ENCODE measurements around the gene ACTA1. TPM values are rescaled to one million over a fixed set of nuclear protein-coding genes. Genes with fewer than 3 reads are reported as not detected.

Gene ACTA1
- total and polyA plus RNA-seq, 3 experiments from 2014 or later, result not detected

GRCh38 chr1:229452956-229453801 is 19.3 kb upstream of the ACTA1 start:
- DNase-seq, result no peak
- CTCF ChIA-PET, result interaction anchor here (0.5 to 1.0 kb wide), 5 partner anchors 9 to 198 kb away, joined by 3 read pairs; no protein-coding TSS in a partner anchor
- H3K4me1 Mint-ChIP-seq, result peaks cover 2 to 10% (median 6%) of the 10 kb centered on the region in 3 donors
- no peak overlapping the region for H3K4me3 ChIP-seq (ENCODE audit: low read length)
- POLR2A ChIA-PET, result no interaction called here
- no peaks in the 10 kb centered on the region for H3K9me3 ChIP-seq (ENCODE audit: low read length)
- no peaks in the 10 kb centered on the region for H3K27me3 ChIP-seq (ENCODE audit: insufficient read depth, low read length, poor library complexity, severe bottlenecking)
- H3K36me3 Mint-ChIP-seq, result peaks cover 0 to 75% (median 15%) of the 10 kb centered on the region in 3 donors
- H3K27ac Mint-ChIP-seq, result no peak overlapping the region
- H3K27me3 Mint-ChIP-seq, result no peaks in the 10 kb centered on the region
- no peak overlapping the region for H3K27ac ChIP-seq (ENCODE audit: low read depth, low read length)
- H3K4me3 Mint-ChIP-seq, result no peak overlapping the region
- H3K4me1 ChIP-seq (ENCODE audit: insufficient read depth, low read length), result no peaks in the 10 kb centered on the region
- peaks cover 19% of the 10 kb centered on the region for H3K36me3 ChIP-seq (ENCODE audit: insufficient read depth, low read length)
- H3K9me3 Mint-ChIP-seq, result no peaks in the 10 kb centered on the region

GRCh38 chr1:229448845-229449244 is 15.0 kb upstream of the ACTA1 start:
- ChIA-PET POLR2A (no interaction called here), CTCF (interaction anchor here (1.1 kb wide), 1 partner anchor 9 kb away, joined by 3 read pairs; no protein-coding TSS in a partner anchor)
- peak overlapping the region in 1 of 8 donors; percentile 52 for H3K27ac Mint-ChIP-seq

GRCh38 chr1:229448354-229448753 is 14.5 kb upstream of the ACTA1 start:
- Histone ChIP-seq H3K9me3 (ENCODE audit: low read length) (no peaks in the 10 kb centered on the region), H3K27ac (ENCODE audit: low read depth, low read length) (no peak overlapping the region), H3K4me3 (ENCODE audit: low read length) (no peak overlapping the region), H3K27me3 (ENCODE audit: insufficient read depth, low read length, poor library complexity, severe bottlenecking) (no peaks in the 10 kb centered on the region), H3K36me3 (ENCODE audit: insufficient read depth, low read length) (peaks cover 14% of the 10 kb centered on the region), H3K4me1 (ENCODE audit: insufficient read depth, low read length) (no peaks in the 10 kb centered on the region)
- Mint-ChIP-seq H3K4me1 (no peaks in the 10 kb centered on the region), H3K4me3 (no peak overlapping the region), H3K9me3 (no peaks in the 10 kb centered on the region), H3K36me3 (peaks cover 0 to 68% (median 19%) of the 10 kb centered on the region in 3 donors), H3K27ac (no peak overlapping the region), H3K27me3 (no peaks in the 10 kb centered on the region)
- ChIA-PET POLR2A (no interaction called here), CTCF (interaction anchor here (1.1 kb wide), 1 partner anchor 8 kb away, joined by 3 read pairs; no protein-coding TSS in a partner anchor)
- no peak for DNase-seq

More at GRCh38 chr1:229448845-229449244, 15.0 kb upstream of the ACTA1 start:
- no peak for DNase-seq
- Histone ChIP-seq H3K27me3 (ENCODE audit: insufficient read depth, low read length, poor library complexity, severe bottlenecking) (no peaks in the 10 kb centered on the region), H3K9me3 (ENCODE audit: low read length) (no peaks in the 10 kb centered on the region), H3K4me3 (ENCODE audit: low read length) (no peak overlapping the region), H3K27ac (ENCODE audit: low read depth, low read length) (no peak overlapping the region), H3K4me1 (ENCODE audit: insufficient read depth, low read length) (no peaks in the 10 kb centered on the region), H3K36me3 (ENCODE audit: insufficient read depth, low read length) (peaks cover 15% of the 10 kb centered on the region)
- Mint-ChIP-seq H3K27me3 (no peaks in the 10 kb centered on the region), H3K36me3 (peaks cover 0 to 69% (median 19%) of the 10 kb centered on the region in 3 donors), H3K4me3 (no peak overlapping the region), H3K9me3 (no peaks in the 10 kb centered on the region), H3K4me1 (no peaks in the 10 kb centered on the region)

GRCh38 chr1:229447809-229448252 is 13.9 kb upstream of the ACTA1 start:
- no peak overlapping the region for H3K27ac Mint-ChIP-seq
- H3K9me3 Mint-ChIP-seq, result no peaks in the 10 kb centered on the region
- ChIA-PET CTCF (no interaction called here), POLR2A (no interaction called here)
- H3K4me1 ChIP-seq (ENCODE audit: insufficient read depth, low read length), result no peaks in the 10 kb centered on the region
- H3K36me3 Mint-ChIP-seq, result peaks cover 0 to 68% (median 19%) of the 10 kb centered on the region in 3 donors
- no peak for DNase-seq
- H3K9me3 ChIP-seq (ENCODE audit: low read length), result no peaks in the 10 kb centered on the region
- no peaks in the 10 kb centered on the region for H3K27me3 Mint-ChIP-seq
- H3K4me3 Mint-ChIP-seq, result no peak overlapping the region
- H3K4me3 ChIP-seq (ENCODE audit: low read length), result no peak overlapping the region
- no peaks in the 10 kb centered on the region for H3K27me3 ChIP-seq (ENCODE audit: insufficient read depth, low read length, poor library complexity, severe bottlenecking)
- H3K36me3 ChIP-seq (ENCODE audit: insufficient read depth, low read length), result peaks cover 14% of the 10 kb centered on the region
- no peak overlapping the region for H3K27ac ChIP-seq (ENCODE audit: low read depth, low read length)
- H3K4me1 Mint-ChIP-seq, result no peaks in the 10 kb centered on the region

- H3K9me3 Mint-ChIP-seq, result no peaks in the 10 kb centered on the region
- no peak overlapping the region for H3K4me3 Mint-ChIP-seq
- peaks cover 0 to 71% (median 22%) of the 10 kb centered on the region in 3 donors for H3K36me3 Mint-ChIP-seq
- Histone ChIP-seq H3K4me3 (ENCODE audit: low read length) (no peak overlapping the region), H3K4me1 (ENCODE audit: insufficient read depth, low read length) (no peaks in the 10 kb centered on the region), H3K36me3 (ENCODE audit: insufficient read depth, low read length) (peaks cover 14% of the 10 kb centered on the region), H3K27me3 (ENCODE audit: insufficient read depth, low read length, poor library complexity, severe bottlenecking) (no peaks in the 10 kb centered on the region), H3K9me3 (ENCODE audit: low read length) (no peaks in the 10 kb centered on the region), H3K27ac (ENCODE audit: low read depth, low read length) (no peak overlapping the region)
- POLR2A ChIA-PET, result interaction anchor here (0.6 kb wide), 1 partner anchor 210 kb away, joined by 6 read pairs; no protein-coding TSS in a partner anchor
- no peaks in the 10 kb centered on the region for H3K27me3 Mint-ChIP-seq
- peaks cover 0 to 3% (median 0%) of the 10 kb centered on the region in 3 donors for H3K4me1 Mint-ChIP-seq
- CTCF ChIA-PET, result interaction anchor here (1.7 kb wide), 1 partner anchor 187 kb away, joined by 3 read pairs; no protein-coding TSS in a partner anchor
- DNase-seq, result no peak
- no peak overlapping the region for H3K27ac Mint-ChIP-seq
Measured at GRCh38 chr1:229445828-229446227, 11.9 kb upstream of the ACTA1 start.

- POLR2A ChIA-PET, result interaction anchor here (0.6 kb wide), 1 partner anchor 25 kb away, joined by 9 read pairs; no protein-coding TSS in a partner anchor
- Mint-ChIP-seq H3K36me3 (peaks cover 0 to 56% (median 23%) of the 10 kb centered on the region in 3 donors), H3K27me3 (peaks cover under 1 to 2% of the 10 kb centered on the region in 2 donors), H3K9me3 (no peaks in the 10 kb centered on the region), H3K4me1 (peaks cover 0 to 3% (median 0%) of the 10 kb centered on the region in 3 donors), H3K4me3 (no peak overlapping the region), H3K27ac (peak overlapping the region in 7 of 8 donors; percentile 3 to 74 (median 43))
- Histone ChIP-seq H3K4me1 (ENCODE audit: insufficient read depth, low read length) (no peaks in the 10 kb centered on the region), H3K27ac (ENCODE audit: low read depth, low read length) (no peak overlapping the region), H3K27me3 (ENCODE audit: insufficient read depth, low read length, poor library complexity, severe bottlenecking) (no peaks in the 10 kb centered on the region), H3K4me3 (ENCODE audit: low read length) (no peak overlapping the region), H3K36me3 (ENCODE audit: insufficient read depth, low read length) (peaks cover 14% of the 10 kb centered on the region), H3K9me3 (ENCODE audit: low read length) (no peaks in the 10 kb centered on the region)
- CTCF ChIA-PET, result interaction anchor here (1.0 kb wide), 2 partner anchors 12 to 19 kb away, joined by 3 read pairs; no protein-coding TSS in a partner anchor
- no peak for DNase-seq
Measured at GRCh38 chr1:229440851-229441537, 7.1 kb upstream of the ACTA1 start.

- Histone ChIP-seq H3K9me3 (ENCODE audit: low read length) (no peaks in the 10 kb centered on the region), H3K27ac (ENCODE audit: low read depth, low read length) (no peak overlapping the region), H3K36me3 (ENCODE audit: insufficient read depth, low read length) (peaks cover 5% of the 10 kb centered on the region), H3K4me1 (ENCODE audit: insufficient read depth, low read length) (no peaks in the 10 kb centered on the region), H3K27me3 (ENCODE audit: insufficient read depth, low read length, poor library complexity, severe bottlenecking) (peaks cover 25% of the 10 kb centered on the region), H3K4me3 (ENCODE audit: low read length) (no peak overlapping the region)
- Mint-ChIP-seq H3K36me3 (peaks cover 0 to 34% (median 18%) of the 10 kb centered on the region in 3 donors), H3K27ac (no peak overlapping the region), H3K9me3 (no peaks in the 10 kb centered on the region), H3K4me1 (peaks cover 0 to 9% (median 5%) of the 10 kb centered on the region in 3 donors), H3K4me3 (no peak overlapping the region), H3K27me3 (peaks cover 17 to 18% of the 10 kb centered on the region in 2 donors)
- ChIA-PET POLR2A (no interaction called here), CTCF (no interaction called here)
- DNase-seq, result no peak
Measured at GRCh38 chr1:229438021-229438420, 4.1 kb upstream of the ACTA1 start.

All from CD8-positive, alpha-beta memory T cell (primary cell).